Uterus (tissue), 2 donors: ENCODE data around the gene ACOXL.
"Not testable (repeated sequence)": the region's sequence is repeated elsewhere in the genome, so short reads cannot be mapped to it uniquely, and the experiment has no call there.

ENCODE experiments used
- POLR2A ChIP-seq, 2 donors: fragments of 450-650 bp; IDR thresholded peaks; one replicate each; pipeline ENCODE4 v1.6.1; 2016; ENCODE audit warnings: antibody characterized with exemption in 2 of 2, mild to moderate bottlenecking in 1 of 2, moderate library complexity in 1 of 2
- TF ChIP-seq, protein P1 (sequence below), 4 experiments: fragments of 200-600 bp in 2 of 4; fragments of 450-650 bp in 2 of 4; sonication (generic) in 2 of 4; IDR thresholded peaks; one replicate each; pipeline ENCODE4 v1.5.1; 2016 to 2019; ENCODE audit warnings: antibody characterized with exemption in 4 of 4, mild to moderate bottlenecking in 2 of 4, moderate library complexity in 1 of 4

DNA sequence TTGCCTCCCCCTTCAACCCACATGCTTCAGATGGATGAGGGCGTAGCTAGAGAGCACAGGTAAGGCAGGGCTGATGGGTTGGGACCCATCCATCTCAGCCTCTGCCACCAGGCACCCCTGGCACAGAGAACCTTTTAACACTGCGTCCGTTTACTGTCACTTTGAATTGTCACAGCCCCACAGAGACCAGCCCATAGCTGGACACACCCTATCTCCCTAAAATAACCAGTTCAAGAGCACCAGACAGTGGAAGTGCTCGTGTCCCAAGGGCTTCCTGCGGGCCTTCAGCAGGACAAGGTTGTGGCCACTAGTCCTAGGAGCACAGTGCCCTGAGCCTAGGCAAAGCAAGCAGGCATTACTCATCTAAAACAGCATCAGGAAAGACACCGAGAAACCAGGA is 34.1 kb upstream of the ACOXL start:
- TF ChIP-seq, protein P1, sequence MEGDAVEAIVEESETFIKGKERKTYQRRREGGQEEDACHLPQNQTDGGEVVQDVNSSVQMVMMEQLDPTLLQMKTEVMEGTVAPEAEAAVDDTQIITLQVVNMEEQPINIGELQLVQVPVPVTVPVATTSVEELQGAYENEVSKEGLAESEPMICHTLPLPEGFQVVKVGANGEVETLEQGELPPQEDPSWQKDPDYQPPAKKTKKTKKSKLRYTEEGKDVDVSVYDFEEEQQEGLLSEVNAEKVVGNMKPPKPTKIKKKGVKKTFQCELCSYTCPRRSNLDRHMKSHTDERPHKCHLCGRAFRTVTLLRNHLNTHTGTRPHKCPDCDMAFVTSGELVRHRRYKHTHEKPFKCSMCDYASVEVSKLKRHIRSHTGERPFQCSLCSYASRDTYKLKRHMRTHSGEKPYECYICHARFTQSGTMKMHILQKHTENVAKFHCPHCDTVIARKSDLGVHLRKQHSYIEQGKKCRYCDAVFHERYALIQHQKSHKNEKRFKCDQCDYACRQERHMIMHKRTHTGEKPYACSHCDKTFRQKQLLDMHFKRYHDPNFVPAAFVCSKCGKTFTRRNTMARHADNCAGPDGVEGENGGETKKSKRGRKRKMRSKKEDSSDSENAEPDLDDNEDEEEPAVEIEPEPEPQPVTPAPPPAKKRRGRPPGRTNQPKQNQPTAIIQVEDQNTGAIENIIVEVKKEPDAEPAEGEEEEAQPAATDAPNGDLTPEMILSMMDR (IDR thresholded peaks at IDR 0.05), result not testable (repeated sequence)
- TF ChIP-seq POLR2A (IDR thresholded peaks at IDR 0.05), result not testable (repeated sequence)
